ENCODE results near the gene SIM2. TPM values are rescaled to one million over a fixed set of nuclear protein-coding genes. Genes with fewer than 3 reads are reported as not detected.

SIM2 gene
- total and polyA plus RNA-seq, 2 of the 13 experiments (the other 11 are each of a cell fraction or from before 2014, with no cell fraction given) = 0.36 to 0.53 TPM

DNA sequence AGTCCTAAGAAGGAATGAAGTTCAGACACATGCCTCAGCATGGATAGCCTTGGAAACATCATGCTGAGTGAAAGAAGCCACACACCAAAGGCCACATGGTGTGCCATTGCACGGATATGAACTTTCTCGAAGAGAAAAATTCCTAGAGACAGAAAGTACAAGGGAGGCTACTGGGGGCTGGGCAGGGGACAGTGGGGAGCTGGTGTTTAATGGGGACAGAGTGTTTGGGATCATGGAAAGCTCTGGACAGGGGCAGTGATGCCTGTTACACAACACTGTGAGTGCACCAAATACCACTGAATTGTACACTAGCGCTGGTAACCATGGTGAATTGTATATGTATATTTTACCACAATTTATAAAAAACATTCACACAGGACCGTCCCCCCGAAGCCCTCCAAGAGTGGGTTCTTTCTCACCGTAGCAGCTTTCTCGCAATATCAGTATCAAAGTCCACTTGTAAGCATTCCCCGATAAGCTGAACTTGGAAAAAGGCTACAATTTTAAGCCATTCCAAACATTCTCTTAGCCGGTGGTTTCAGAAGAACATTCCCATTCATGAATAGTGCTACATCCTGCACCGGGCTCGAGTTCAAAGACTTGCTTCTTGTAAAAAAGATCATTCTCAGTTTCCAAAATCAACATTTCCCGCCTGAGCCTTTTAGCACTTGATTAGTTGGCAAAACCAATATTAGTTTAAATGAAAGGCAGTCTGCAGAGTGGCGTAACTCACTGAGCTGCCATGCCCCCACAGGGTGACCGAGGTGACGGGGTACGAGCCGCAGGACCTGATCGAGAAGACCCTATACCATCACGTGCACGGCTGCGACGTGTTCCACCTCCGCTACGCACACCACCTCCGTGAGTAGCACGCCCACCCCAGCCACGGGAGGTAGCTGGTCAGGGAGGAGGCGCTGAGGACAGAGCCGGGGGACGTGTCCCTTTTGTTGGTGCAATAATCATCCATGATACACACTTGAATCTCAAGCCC lies 31.7 kb downstream of the SIM2 start (continued):
- TF ChIP-seq, protein P1, sequence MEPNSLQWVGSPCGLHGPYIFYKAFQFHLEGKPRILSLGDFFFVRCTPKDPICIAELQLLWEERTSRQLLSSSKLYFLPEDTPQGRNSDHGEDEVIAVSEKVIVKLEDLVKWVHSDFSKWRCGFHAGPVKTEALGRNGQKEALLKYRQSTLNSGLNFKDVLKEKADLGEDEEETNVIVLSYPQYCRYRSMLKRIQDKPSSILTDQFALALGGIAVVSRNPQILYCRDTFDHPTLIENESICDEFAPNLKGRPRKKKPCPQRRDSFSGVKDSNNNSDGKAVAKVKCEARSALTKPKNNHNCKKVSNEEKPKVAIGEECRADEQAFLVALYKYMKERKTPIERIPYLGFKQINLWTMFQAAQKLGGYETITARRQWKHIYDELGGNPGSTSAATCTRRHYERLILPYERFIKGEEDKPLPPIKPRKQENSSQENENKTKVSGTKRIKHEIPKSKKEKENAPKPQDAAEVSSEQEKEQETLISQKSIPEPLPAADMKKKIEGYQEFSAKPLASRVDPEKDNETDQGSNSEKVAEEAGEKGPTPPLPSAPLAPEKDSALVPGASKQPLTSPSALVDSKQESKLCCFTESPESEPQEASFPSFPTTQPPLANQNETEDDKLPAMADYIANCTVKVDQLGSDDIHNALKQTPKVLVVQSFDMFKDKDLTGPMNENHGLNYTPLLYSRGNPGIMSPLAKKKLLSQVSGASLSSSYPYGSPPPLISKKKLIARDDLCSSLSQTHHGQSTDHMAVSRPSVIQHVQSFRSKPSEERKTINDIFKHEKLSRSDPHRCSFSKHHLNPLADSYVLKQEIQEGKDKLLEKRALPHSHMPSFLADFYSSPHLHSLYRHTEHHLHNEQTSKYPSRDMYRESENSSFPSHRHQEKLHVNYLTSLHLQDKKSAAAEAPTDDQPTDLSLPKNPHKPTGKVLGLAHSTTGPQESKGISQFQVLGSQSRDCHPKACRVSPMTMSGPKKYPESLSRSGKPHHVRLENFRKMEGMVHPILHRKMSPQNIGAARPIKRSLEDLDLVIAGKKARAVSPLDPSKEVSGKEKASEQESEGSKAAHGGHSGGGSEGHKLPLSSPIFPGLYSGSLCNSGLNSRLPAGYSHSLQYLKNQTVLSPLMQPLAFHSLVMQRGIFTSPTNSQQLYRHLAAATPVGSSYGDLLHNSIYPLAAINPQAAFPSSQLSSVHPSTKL (CRISPR knock-in tag; IDR thresholded peaks at IDR 0.05) = peak; percentile 67
- TF ChIP-seq SIX1 (CRISPR knock-in tag; IDR thresholded peaks at IDR 0.05; ENCODE audit: borderline replicate concordance) = peak; percentile 97
- no peak for TF ChIP-seq KLF11 (CRISPR knock-in tag; IDR thresholded peaks at IDR 0.05)
- TF ChIP-seq EHMT2 (IDR thresholded peaks at IDR 0.05; ENCODE audit: borderline replicate concordance, low read depth, low read length) = 0 out of 2 replicates have a peak, but pooled peaks have one; percentile 24
- no peak for TF ChIP-seq SP140L (CRISPR knock-in tag; IDR thresholded peaks at IDR 0.05; ENCODE audit: borderline replicate concordance)
- TF ChIP-seq, protein P2, sequence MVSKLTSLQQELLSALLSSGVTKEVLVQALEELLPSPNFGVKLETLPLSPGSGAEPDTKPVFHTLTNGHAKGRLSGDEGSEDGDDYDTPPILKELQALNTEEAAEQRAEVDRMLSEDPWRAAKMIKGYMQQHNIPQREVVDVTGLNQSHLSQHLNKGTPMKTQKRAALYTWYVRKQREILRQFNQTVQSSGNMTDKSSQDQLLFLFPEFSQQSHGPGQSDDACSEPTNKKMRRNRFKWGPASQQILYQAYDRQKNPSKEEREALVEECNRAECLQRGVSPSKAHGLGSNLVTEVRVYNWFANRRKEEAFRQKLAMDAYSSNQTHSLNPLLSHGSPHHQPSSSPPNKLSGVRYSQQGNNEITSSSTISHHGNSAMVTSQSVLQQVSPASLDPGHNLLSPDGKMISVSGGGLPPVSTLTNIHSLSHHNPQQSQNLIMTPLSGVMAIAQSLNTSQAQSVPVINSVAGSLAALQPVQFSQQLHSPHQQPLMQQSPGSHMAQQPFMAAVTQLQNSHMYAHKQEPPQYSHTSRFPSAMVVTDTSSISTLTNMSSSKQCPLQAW (CRISPR knock-in tag; IDR thresholded peaks at IDR 0.05) = 0 out of 2 replicates have a peak, but pooled peaks have one; percentile 24
- no peak for TF ChIP-seq ELF3 (CRISPR knock-in tag; IDR thresholded peaks at IDR 0.05)
- peak; percentile 64 for TF ChIP-seq DPF2 (CRISPR knock-in tag; IDR thresholded peaks at IDR 0.05; ENCODE audit: borderline replicate concordance, low read depth)
- TF ChIP-seq NR2F2 (IDR thresholded peaks at IDR 0.05; ENCODE audit: borderline replicate concordance, low read depth) = peak; percentile 64; the same call in 1 of the 2 replicates
- TF ChIP-seq, protein P3, sequence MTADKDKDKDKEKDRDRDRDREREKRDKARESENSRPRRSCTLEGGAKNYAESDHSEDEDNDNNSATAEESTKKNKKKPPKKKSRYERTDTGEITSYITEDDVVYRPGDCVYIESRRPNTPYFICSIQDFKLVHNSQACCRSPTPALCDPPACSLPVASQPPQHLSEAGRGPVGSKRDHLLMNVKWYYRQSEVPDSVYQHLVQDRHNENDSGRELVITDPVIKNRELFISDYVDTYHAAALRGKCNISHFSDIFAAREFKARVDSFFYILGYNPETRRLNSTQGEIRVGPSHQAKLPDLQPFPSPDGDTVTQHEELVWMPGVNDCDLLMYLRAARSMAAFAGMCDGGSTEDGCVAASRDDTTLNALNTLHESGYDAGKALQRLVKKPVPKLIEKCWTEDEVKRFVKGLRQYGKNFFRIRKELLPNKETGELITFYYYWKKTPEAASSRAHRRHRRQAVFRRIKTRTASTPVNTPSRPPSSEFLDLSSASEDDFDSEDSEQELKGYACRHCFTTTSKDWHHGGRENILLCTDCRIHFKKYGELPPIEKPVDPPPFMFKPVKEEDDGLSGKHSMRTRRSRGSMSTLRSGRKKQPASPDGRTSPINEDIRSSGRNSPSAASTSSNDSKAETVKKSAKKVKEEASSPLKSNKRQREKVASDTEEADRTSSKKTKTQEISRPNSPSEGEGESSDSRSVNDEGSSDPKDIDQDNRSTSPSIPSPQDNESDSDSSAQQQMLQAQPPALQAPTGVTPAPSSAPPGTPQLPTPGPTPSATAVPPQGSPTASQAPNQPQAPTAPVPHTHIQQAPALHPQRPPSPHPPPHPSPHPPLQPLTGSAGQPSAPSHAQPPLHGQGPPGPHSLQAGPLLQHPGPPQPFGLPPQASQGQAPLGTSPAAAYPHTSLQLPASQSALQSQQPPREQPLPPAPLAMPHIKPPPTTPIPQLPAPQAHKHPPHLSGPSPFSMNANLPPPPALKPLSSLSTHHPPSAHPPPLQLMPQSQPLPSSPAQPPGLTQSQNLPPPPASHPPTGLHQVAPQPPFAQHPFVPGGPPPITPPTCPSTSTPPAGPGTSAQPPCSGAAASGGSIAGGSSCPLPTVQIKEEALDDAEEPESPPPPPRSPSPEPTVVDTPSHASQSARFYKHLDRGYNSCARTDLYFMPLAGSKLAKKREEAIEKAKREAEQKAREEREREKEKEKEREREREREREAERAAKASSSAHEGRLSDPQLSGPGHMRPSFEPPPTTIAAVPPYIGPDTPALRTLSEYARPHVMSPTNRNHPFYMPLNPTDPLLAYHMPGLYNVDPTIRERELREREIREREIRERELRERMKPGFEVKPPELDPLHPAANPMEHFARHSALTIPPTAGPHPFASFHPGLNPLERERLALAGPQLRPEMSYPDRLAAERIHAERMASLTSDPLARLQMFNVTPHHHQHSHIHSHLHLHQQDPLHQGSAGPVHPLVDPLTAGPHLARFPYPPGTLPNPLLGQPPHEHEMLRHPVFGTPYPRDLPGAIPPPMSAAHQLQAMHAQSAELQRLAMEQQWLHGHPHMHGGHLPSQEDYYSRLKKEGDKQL (CRISPR knock-in tag; IDR thresholded peaks at IDR 0.05; ENCODE audit: low read depth) = peak; percentile 67; the same call in 1 of the 2 replicates
- peak; percentile 69 for TF ChIP-seq ASH2L (IDR thresholded peaks at IDR 0.05; ENCODE audit: insufficient read length, low read depth, low read length)
- no peak for TF ChIP-seq ZNF205 (CRISPR knock-in tag; IDR thresholded peaks at IDR 0.05)
- peak; percentile 57 for TF ChIP-seq SKI (IDR thresholded peaks at IDR 0.05; ENCODE audit: partially characterized antibody)
- TF ChIP-seq ATF7 (IDR thresholded peaks at IDR 0.05) = no peak
- TF ChIP-seq ATF7 (CRISPR knock-in tag; IDR thresholded peaks at IDR 0.05) = 0 out of 2 replicates have a peak, but pooled peaks have one; percentile 55

All from HepG2 (cell line).